ENCODE data around the gene HEXA. TPM values are rescaled to one million over a fixed set of nuclear protein-coding genes. Genes with fewer than 3 reads are reported as not detected.

Gene HEXA
- total and polyA plus RNA-seq, 9 of the 15 experiments (the other 6 are each of a cell fraction or from before 2014, with no cell fraction given), result 22.2 to 136 (median 68.9) TPM

- no peaks in the 10 kb centered on the region for H3K9me1 ChIP-seq (ENCODE audit: control insufficient read depth, insufficient read depth, low read length)
- CTCF ChIA-PET (ENCODE audit: low intra/inter-chr PET ratio), result no interaction called here
- no peaks in the 10 kb centered on the region for H4K20me1 ChIP-seq (replicated peaks; ENCODE audit: control insufficient read depth, insufficient read depth, low read length)
- H3K4me2 ChIP-seq (ENCODE audit: insufficient read depth, low read length), result no peak overlapping the region
- no peak for TF ChIP-seq CBX3 (IDR thresholded peaks at IDR 0.05; ENCODE audit: borderline replicate concordance in 1 of 2, low read length in 2 of 2)
- no peak for TF ChIP-seq POLR2A (conservative IDR thresholded peaks at IDR 0.05)
- no peak for TF ChIP-seq FOXO4 (CRISPR knock-in tag; IDR thresholded peaks at IDR 0.05)
- no peak for TF ChIP-seq NFRKB (IDR thresholded peaks at IDR 0.05; ENCODE audit: low read depth)
- TF ChIP-seq ZNF280A (IDR thresholded peaks at IDR 0.05; ENCODE audit: low read depth, partially characterized antibody), result no peak
- TF ChIP-seq BRCA1 (IDR thresholded peaks at IDR 0.05), result no peak
- no peak for TF ChIP-seq BRCA1 (CRISPR knock-in tag; IDR thresholded peaks at IDR 0.05)
- no peak for TF ChIP-seq NFXL1 (CRISPR knock-in tag; IDR thresholded peaks at IDR 0.05)
- no peak for TF ChIP-seq ZNF232 (CRISPR knock-in tag; IDR thresholded peaks at IDR 0.05)
- TF ChIP-seq ZNF311 (CRISPR knock-in tag; IDR thresholded peaks at IDR 0.05), result no peak
- TF ChIP-seq STAT5A (IDR thresholded peaks at IDR 0.05; ENCODE audit: borderline replicate concordance, low read length), result no peak
- in situ Hi-C loops (cut with MboI) (no loop called here), intact Hi-C loops (cut with micrococcal nuclease) (no loop called here)
- FAIRE-seq, result no peak
- no peaks in the 10 kb centered on the region for H3K4me1 ChIP-seq (replicated peaks in 1 of 2; ENCODE audit: control insufficient read depth in 2 of 2, insufficient read depth in 2 of 2, low read length in 2 of 2)
- H3K79me2 ChIP-seq (ENCODE audit: control insufficient read depth, insufficient read depth, low read length), result no peaks in the 10 kb centered on the region
- no peak overlapping the region for H3K4me3 ChIP-seq
- no peak overlapping the region for H3K27ac ChIP-seq (ENCODE audit: extremely low read depth, low read depth, low read length)
- ATAC-seq, result no peak
- WGBS (ENCODE audit: insufficient coverage, low coverage, missing lambda C conversion rate), result 2% methylated on average over 3 of the region's 3 CpGs
- BruUV-seq (replicated peaks), result no TSS peak
- no peak overlapping the region for H2AFZ ChIP-seq (ENCODE audit: low read depth, low read length)
- no peak for DNase-seq (ENCODE audit: extremely low read depth in 1 of 4, low spot score in 3 of 4)
- no peaks in the 10 kb centered on the region for H3K9me3 ChIP-seq (replicated peaks; ENCODE audit: control insufficient read depth, insufficient read depth, low read depth, low read length)
- POLR2A ChIA-PET, result no interaction called here
- no peak overlapping the region for H3K9ac ChIP-seq (ENCODE audit: insufficient read depth in 1 of 2, low read depth in 2 of 2, low read length in 2 of 2)
- H3K27me3 ChIP-seq (ENCODE audit: control insufficient read depth in 2 of 2, insufficient read depth in 2 of 2, low read length in 2 of 2), result peaks cover 4 to 14% of the 10 kb centered on the region in 2 experiments; a peak in 3 of 5 replicates
- no peaks in the 10 kb centered on the region for H3K36me3 ChIP-seq (ENCODE audit: control insufficient read depth, insufficient read depth, low read length)
Observed at GRCh38 chr15:72389231-72389630, 13.4 kb upstream of the HEXA start.
